HG03460 (cell line): ENCODE measurements around the gene B9D1.

Experiments
- ATAC-seq: cut with Tn5 transposase; IDR thresholded peaks from one replicate; pipeline ENCODE4 v1.9.1; 2021; ENCODE audit not compliant: unreplicated experiment

The B9D1 gene

DNA sequence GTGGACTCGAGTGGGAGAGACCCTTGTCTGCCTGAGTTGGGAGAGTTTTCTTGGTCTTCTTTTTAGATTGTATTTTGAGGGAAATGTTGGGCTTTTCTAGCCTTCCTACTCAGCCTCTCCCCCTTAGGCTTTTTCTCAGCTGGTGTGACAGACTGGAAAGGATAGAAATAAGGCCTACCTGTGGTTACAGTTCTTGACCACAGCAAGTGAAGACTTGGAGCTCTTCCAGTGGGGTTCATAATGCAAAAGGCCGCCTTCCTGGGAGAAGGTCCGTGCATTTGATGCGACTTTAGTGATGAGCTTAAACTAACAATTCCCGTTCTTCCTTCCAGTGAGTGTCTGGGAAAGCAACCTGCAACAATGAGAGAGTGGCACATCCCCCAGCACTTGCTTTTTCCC is 56.8 kb downstream of the B9D1 start:
- no peak for ATAC-seq

DNA sequence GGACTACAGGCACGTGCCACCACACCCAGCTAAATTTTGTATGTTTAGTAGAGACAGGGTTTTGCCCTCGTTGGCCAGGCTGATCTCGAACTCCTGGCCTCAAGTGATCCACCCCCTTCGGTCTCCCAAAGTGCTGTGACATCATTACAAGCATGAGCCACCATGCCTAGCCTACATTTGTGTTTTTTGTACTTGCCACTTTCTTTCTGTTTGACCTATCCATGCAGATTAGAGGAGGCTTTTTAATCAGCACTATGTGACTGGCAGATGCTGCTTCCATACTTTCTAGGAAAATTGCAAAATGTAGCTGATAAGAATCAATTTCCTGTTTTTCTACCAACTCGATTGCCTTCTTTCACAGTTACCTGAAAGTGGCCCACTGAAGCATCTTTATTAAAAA is 57.3 kb downstream of the B9D1 start:
- no peak for ATAC-seq

DNA sequence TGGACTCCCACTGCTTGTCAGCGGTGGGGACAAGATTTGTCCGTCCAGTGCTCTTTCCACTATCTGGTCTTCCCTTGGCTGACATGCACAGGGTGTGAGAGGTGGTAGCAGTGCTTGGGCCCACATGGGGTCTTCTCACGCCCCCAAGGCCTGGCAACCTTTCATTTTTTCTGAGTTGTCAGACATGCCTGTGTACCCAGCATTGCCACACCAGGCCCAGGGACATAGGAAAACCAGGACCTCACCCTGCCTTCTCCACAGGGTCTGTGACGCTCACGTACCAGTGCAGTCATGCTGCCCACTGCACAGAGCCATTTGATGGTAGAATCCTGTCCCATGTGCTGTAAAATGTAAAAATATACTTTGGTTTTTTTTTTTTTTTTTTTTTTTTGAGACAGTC is 57.8 kb downstream of the B9D1 start:
- ATAC-seq: no peak

DNA sequence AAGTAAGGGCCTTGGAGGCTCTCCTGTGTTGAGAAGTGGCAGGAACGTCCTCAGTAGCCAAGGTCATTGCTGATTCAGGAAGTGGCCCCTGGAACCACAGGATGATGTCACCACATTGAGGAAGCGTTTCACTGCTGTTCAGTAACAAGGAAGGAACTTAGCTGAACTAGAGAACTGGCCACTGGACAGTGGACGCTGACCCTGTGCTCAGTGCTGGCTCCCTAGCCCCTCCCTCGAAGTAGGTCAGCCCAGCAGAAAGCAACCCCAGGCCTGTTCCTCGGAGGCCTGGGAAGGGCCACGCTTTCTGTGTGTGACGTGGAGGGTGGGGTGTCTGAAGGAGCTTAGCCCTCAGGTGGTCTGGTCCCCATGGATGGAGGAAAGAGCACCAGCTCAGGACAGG is 58.3 kb downstream of the B9D1 start:
- no peak for ATAC-seq

DNA sequence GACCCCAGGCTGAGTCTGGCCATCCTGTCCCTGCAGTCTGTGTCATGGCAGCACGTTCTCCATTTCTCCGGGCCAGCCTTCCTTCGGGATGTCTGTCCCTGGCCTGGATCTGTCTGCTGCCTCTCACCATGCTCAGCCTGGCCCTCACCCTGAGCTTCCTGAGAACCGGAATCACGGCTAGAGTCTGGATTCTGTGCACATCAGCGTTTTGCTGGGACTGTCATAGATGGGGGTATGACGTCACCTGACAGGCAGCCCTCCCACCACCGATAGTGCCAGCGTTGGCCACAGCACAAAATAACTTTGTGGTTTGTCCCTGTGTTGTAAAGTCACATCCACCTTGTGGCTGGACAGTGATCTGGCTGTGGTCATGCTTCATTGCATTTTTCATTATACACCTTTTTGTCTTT is 59.2 kb downstream of the B9D1 start:
- ATAC-seq: no peak

DNA sequence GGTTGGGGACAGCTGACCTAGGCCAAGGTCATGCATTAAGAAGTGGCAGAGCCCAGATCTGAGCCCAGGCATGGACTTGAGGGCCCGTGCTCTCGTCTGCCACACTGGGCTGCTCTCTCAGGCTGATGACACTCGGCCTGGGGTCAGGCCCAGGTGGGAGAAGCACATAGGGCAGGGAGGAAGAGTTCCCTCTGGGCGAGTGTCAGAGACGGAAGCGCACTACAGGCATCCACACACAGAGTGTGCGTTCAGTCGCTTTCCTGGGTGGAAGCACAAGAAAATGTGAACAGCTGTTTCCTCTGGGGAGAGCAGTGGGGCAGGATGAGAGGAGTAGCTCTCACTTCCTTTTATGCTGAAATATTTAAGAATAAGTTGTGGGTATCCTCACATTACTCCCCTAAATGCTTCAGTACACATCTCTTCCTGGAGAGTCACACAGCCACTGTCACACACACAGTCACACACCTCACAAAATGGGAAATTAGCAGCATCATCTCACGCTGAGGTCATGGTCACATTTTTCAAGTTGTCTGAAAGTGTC is 59.7 kb downstream of the B9D1 start:
- no peak for ATAC-seq

DNA sequence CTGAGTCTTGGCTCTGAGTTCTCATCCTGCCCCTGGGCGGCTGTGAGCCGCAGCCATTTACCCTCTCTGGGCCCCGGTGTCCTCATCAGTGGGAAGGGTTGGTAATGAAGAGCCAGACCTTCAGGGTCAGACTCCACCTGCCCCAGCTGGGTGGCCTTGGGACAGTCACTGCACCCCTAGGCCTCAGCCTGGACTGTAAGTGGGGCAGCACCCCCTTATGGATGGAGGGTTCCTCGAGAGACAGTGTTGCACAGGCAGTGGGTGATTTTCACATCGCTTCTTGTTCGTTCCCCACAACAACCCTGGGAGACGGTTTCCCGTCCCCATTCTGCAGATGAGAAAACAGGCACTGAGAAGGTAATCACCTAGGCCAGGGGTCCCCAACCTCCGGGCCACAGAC is 60.5 kb downstream of the B9D1 start:
- no peak for ATAC-seq

DNA sequence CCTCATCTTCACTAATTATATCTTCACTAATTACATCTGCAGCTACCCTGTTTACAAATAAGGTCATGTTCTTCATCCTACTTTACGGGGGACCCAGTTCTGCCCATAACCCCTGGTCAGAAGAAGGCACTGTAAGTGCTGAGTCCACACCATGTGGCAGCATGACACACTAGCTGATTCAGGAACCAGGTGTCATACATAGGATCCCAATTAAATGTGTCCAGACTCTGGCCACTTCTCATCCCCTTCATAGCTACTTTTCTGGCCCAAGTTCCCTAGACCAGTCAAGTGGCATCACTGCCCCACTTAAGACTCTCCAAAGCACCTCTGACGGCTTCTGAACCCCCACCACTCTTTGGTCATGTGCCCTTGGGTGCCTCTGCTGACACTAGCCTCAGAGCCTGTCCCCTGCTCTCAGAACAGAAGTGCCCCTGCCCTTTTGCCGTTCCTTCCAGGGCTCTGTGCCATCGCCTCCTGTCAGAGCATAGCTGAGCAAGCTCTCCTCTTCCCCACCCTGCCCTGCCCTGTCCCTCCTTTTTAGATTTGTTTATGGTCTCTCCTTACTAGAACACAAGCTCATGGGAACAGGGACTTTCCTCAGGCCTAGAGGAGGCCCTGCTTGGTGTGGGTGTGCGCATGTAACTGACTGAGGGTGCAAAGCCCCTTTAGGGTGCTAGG is 61.1 kb downstream of the B9D1 start:
- no peak for ATAC-seq

DNA sequence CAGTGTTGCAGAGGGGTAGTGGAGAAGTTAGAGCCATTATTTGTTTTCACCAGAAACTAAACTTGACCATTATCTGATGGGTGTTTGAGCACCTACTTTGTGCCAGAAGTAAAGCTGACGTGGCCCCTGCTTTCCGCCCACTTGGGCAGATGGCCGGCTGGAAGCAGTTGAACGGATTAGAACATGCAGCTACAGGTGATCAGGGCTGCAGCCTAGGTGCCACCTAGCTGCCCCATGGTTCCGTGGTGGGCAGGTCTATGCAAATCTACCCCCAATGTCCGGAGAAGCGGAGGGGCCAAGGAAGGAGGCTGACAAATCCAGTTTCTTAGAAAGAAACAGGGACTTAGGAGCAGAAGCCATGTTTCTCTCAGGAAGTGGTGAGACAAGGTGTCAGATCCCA is 62.7 kb downstream of the B9D1 start:
- ATAC-seq: no peak

DNA sequence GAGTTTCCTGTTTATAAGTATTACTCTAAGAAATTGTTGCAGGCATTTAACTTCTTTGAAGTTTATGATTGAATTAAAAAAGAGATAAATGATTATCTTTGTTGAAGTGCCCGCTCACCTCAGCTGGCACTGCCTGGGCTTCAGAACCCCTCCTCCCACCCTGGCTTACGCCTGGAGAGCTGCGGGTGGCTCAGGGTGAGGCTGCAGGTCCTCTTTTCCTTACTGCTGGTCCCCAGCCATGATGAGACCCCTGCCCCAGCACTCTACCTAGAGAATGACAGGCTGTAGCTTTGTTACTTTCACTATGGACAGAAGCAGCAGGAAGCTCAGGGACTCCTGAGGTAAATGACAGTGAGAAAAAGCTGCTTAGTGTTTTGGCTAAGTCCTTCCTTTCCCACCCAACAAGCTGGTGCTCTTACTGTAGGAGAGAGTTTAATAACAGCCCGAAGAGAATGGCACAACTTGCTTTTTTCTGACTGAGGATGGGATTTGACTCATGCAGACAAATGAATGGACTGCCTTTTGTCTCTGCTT is 63.2 kb downstream of the B9D1 start:
- ATAC-seq: no peak

DNA sequence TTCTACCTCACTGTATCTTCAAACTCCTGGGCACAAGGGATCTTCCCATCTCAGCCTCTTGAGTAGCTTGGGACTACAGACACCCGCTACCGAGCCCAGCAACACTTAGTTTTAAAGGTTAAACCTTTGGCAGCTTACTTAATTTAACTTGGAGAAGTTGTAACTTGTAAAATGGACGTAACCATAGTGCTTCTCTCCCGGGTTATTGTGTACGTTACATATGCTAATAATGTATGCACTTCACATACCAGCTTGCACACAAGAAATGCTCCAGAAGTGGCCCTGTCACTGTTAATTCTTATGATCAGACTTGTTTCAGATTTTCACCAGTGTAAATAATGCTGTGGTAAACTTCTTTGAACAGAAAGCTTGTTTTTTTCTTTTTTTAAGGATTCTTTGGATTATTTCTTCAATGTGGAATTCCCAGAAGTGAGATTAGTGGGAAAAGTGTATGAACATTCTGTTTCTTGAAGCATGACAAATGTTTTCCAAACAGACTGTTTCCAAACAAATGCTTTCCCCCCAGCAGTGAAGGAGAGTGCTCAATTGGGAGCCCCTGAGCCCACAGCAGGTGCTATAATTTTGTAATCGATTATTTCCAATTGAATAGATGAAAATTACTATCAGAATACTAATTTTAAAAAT is 63.8 kb downstream of the B9D1 start:
- no peak for ATAC-seq

DNA sequence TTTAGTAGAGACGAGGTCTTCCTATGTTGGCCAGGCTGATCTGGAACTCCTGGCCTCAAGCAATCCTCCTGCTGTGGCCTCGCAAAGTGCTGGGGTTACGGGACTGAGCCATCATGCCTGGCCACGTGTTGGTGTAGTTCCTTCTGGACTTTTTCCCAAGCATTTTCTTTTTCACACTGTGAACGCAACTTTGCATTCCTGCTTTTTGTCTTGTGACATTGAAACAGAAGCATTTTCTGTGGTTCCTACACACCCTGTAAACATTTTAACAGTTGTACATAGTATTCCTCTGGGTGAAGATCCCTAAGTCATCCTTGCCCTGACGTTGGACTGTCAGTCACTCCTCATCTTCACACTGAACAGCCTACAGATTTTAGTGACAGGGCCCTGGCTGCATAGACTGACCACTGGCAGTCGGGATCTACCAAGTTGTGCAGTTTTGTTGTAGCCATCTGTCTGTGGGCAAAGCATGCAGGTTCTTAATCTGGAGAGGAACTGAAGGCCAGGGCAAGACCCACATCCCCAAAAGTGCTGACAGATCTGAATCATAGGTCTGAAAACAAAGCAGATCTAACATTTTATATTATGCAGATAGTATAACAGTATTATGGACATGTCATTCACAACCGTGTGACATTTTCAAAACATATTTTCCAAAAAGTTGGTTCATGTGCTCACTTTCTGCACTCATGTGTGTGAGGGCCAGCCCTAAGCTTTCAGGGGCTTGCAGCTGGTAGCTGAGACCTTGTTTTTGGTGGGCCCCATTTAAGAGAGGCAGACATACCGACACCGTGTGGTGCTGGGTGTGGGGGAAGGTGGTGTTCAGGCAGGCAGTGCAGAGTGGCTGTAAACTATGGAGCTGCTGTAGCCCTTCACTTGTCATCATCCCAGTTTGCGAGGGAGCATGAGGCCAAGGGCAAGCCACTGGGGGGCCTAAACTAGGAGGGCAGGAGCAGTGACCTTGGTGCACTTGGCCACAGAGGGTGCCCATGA is 65.4 kb downstream of the B9D1 start:
- no peak for ATAC-seq

DNA sequence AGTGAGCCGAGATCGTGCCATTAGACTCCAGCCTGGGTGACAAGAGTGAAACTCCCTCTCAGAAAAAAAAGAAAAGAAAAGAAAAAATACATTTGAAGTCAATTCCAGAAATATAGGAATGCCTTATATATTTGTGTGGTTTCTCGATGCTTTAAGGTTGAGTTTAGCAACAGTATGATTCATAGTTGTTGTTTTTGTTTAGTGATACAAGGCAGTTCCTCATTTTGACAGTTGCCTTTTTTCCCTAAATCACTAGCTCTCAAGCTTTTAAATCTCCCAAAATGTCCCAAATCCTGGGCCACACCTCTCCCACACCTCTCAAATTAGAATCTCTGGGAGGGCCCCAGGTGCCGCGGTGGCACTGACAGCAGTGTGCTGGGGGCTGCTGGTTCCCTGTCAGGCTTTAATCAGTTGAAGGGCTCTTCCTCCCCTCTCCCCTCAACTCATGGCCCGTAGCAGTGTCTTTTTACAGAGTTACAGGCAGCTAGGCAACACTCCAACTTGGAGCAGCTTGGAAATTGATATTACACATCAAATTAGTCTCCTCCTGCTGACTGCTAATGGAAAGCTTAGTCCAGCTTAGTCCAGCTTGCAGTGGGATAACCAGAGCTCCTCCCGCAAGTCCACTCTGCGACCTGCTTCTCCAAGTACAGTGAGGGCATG is 66.9 kb downstream of the B9D1 start:
- ATAC-seq: no peak

DNA sequence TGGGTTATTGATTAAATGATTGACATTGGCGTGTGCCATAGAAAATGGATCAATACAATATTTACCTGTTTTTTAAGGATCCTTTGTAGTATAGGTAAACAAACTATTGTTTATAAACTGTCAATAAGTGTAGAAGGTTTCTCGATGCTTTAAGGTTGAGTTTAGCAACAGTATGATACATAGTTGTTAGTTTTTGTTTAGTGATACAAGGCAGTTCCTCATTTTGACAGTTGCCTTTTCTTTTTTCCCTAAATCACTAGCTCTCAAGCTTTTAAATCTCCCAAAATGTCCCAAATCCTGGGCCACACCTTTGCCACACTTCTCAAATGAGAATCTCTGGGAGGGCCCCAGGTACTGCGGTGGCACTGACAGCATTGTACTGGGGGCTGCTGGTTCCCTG is 68.1 kb downstream of the B9D1 start:
- no peak for ATAC-seq
